M059J (cell line): ENCODE measurements around the gene ACAP2. TPM values are rescaled to one million over a fixed set of nuclear protein-coding genes. Genes with fewer than 3 reads are reported as not detected.
A peak's percentile ranks its signal among the peaks of the same experiment; 100 is the strongest.
"Not testable (repeated sequence)": the region's sequence is repeated elsewhere in the genome, so short reads cannot be mapped to it uniquely, and the experiment has no call there.

ENCODE experiments used
- DNase-seq: peaks from one replicate; pipeline ENCODE4 v3.0.0-alpha.2; 2012; ENCODE audit warnings: low read depth
- total RNA-seq: library from RNA; depleted of rRNA; stranded (reverse); fragments of >200 nt; shearing (Covaris generic); gene quantifications from 2 replicates; pipeline ENCODE4 v1.2.3, GENCODE V29; 2014

Gene ACAP2
- total RNA-seq, 1 experiment from 2014 or later, result 35.3 TPM

- DNase-seq, result no peak
These were observed 3.1 kb upstream of the ACAP2 start for GRCh38 chr3:195445885-195446284.

GRCh38 chr3:195443391-195443989 is 670 bp upstream of the ACAP2 start:
- DNase-seq, result no peak

GRCh38 chr3:195441992-195442572 is 738 bp downstream of the ACAP2 start:
- peak; percentile 75 for DNase-seq

GRCh38 chr3:195441476-195441991 is 1.3 kb downstream of the ACAP2 start:
- no peak for DNase-seq

- no peak for DNase-seq
These were observed 1.8 kb downstream of the ACAP2 start for GRCh38 chr3:195441051-195441450.

GRCh38 chr3:195440379-195440778 is 2.4 kb downstream of the ACAP2 start:
- DNase-seq, result no peak

GRCh38 chr3:195438371-195438770 is 4.4 kb downstream of the ACAP2 start:
- peak; percentile 29 for DNase-seq

- DNase-seq, result no peak
These were observed 17.0 kb downstream of the ACAP2 start for GRCh38 chr3:195425849-195426248.

- DNase-seq, result no peak
These were observed 19.0 kb downstream of the ACAP2 start for GRCh38 chr3:195423818-195424217.

GRCh38 chr3:195421400-195421799 is 21.4 kb downstream of the ACAP2 start:
- no peak for DNase-seq

GRCh38 chr3:195416795-195417194 is 26.0 kb downstream of the ACAP2 start:
- DNase-seq, result peak; percentile 63

GRCh38 chr3:195411836-195412235 is 31.0 kb downstream of the ACAP2 start:
- DNase-seq, result peak; percentile 49

GRCh38 chr3:195410546-195410945 is 32.3 kb downstream of the ACAP2 start:
- no peak for DNase-seq

- no peak for DNase-seq
These were observed 35.0 kb downstream of the ACAP2 start for GRCh38 chr3:195407531-195408409.

- no peak for DNase-seq
These were observed 37.2 kb downstream of the ACAP2 start for GRCh38 chr3:195405651-195406050.

GRCh38 chr3:195403841-195404408 is 38.9 kb downstream of the ACAP2 start:
- no peak for DNase-seq

GRCh38 chr3:195403244-195403643 is 39.6 kb downstream of the ACAP2 start:
- DNase-seq, result no peak

GRCh38 chr3:195401943-195402342 is 40.9 kb downstream of the ACAP2 start:
- no peak for DNase-seq

- not testable (repeated sequence) for DNase-seq
These were observed 44.4 kb downstream of the ACAP2 start for GRCh38 chr3:195398460-195398859.

- DNase-seq, result no peak
These were observed 45.3 kb downstream of the ACAP2 start for GRCh38 chr3:195397524-195397923.

- no peak for DNase-seq
These were observed 47.5 kb downstream of the ACAP2 start for GRCh38 chr3:195395208-195395816.

- DNase-seq, result peak; percentile 11
These were observed 48.1 kb downstream of the ACAP2 start for GRCh38 chr3:195394700-195395099.
